Upper lobe of right lung (tissue), 1 donor: ENCODE results near the gene APOO. TPM values are rescaled to one million over a fixed set of nuclear protein-coding genes. Genes with fewer than 3 reads are reported as not detected.

Experiments used
- ATAC-seq: fragments of 200-7000 bp; cut with Tn5 transposase; one replicate; pipeline ENCODE4 v1.9.1; 2020; ENCODE audit warnings: mild to moderate bottlenecking, moderate library complexity
- DNase-seq: peaks from one replicate; pipeline ENCODE4 v3.0.0-alpha.2; 2020
- H3K27ac ChIP-seq: fragments of 200-600 bp; one replicate; pipeline ENCODE4 v1.8.0; 2022
- H3K27me3 ChIP-seq: fragments of 200-600 bp; one replicate; pipeline ENCODE4 v1.8.0; 2022; ENCODE audit warnings: mild to moderate bottlenecking
- H3K36me3 ChIP-seq: fragments of 200-600 bp; one replicate; pipeline ENCODE4 v1.8.0; 2022
- H3K4me1 ChIP-seq: fragments of 200-600 bp; one replicate; pipeline ENCODE4 v1.8.0; 2022
- H3K4me3 ChIP-seq: fragments of 200-600 bp; one replicate; pipeline ENCODE4 v1.8.0; 2022; ENCODE audit warnings: mild to moderate bottlenecking
- H3K9me3 ChIP-seq: fragments of 200-600 bp; one replicate; pipeline ENCODE4 v1.8.0; 2022
- CTCF ChIP-seq: fragments of 200-600 bp; IDR thresholded peaks from one replicate; pipeline ENCODE4 v1.8.0; 2022; ENCODE audit warnings: antibody characterized with exemption
- intact Hi-C: fragments of 100-400 bp; cut with DNase I; formaldehyde crosslinking; loops from one replicate; pipeline ENCODE4 v1.11.0; 2022
- total RNA-seq: library from RNA; stranded (reverse); fragmentation: NEBNext Ultra II Directional; extraction: Animal tissue kit (Norgen Biotek cat#: 25700); gene quantifications from one replicate; pipeline ENCODE4 v1.2.1, GENCODE V29; 2021
- donor health status: DM: no; HTN: yes; CAD: no; lungs with severe emphysema.

APOO gene
- total RNA-seq, 1 donor from 2014 or later: 12.0 TPM

GRCh38 chrX:23855569-23855968, 52.2 kb downstream of the APOO start:
- Histone ChIP-seq H3K36me3 (no peaks in the 10 kb centered on the region), H3K9me3 (no peaks in the 10 kb centered on the region), H3K27me3 (no peaks in the 10 kb centered on the region), H3K4me3 (no peak overlapping the region), H3K4me1 (no peaks in the 10 kb centered on the region), H3K27ac (no peak overlapping the region)
- intact Hi-C loops: no loop called here
- DNase-seq (no peak), ATAC-seq (peak; percentile 62)
- TF ChIP-seq CTCF: no peak

- H3K9me3 ChIP-seq: no peaks in the 10 kb centered on the region
- intact Hi-C loops: no loop called here
- H3K4me1 ChIP-seq: no peaks in the 10 kb centered on the region
- no peaks in the 10 kb centered on the region for H3K36me3 ChIP-seq
- no peak overlapping the region for H3K27ac ChIP-seq
- ATAC-seq (no peak), DNase-seq (peak; percentile 56)
- H3K27me3 ChIP-seq: no peaks in the 10 kb centered on the region
- no peak overlapping the region for H3K4me3 ChIP-seq
- TF ChIP-seq CTCF: no peak
Observed at GRCh38 chrX:23854945-23855344, 52.8 kb downstream of the APOO start.

- ATAC-seq (no peak), DNase-seq (no peak)
- intact Hi-C loops: no loop called here
- no peaks in the 10 kb centered on the region for H3K27me3 ChIP-seq
- H3K27ac ChIP-seq: no peak overlapping the region
- no peak for TF ChIP-seq CTCF
- H3K4me3 ChIP-seq: no peak overlapping the region
- no peaks in the 10 kb centered on the region for H3K4me1 ChIP-seq
- no peaks in the 10 kb centered on the region for H3K9me3 ChIP-seq
- H3K36me3 ChIP-seq: no peaks in the 10 kb centered on the region
Observed at GRCh38 chrX:23854122-23854521, 53.6 kb downstream of the APOO start.

- Histone ChIP-seq H3K36me3 (no peaks in the 10 kb centered on the region), H3K9me3 (no peaks in the 10 kb centered on the region), H3K27me3 (no peaks in the 10 kb centered on the region), H3K27ac (no peak overlapping the region), H3K4me1 (no peaks in the 10 kb centered on the region), H3K4me3 (no peak overlapping the region)
- TF ChIP-seq CTCF: no peak
- DNase-seq (no peak), ATAC-seq (no peak)
- intact Hi-C loops: no loop called here
Observed at GRCh38 chrX:23851544-23851943, 56.2 kb downstream of the APOO start.

GRCh38 chrX:23849241-23849640, 58.5 kb downstream of the APOO start:
- DNase-seq (no peak), ATAC-seq (no peak)
- no peak for TF ChIP-seq CTCF
- Histone ChIP-seq H3K4me3 (no peak overlapping the region), H3K27me3 (no peaks in the 10 kb centered on the region), H3K36me3 (no peaks in the 10 kb centered on the region), H3K27ac (no peak overlapping the region), H3K9me3 (no peaks in the 10 kb centered on the region), H3K4me1 (no peaks in the 10 kb centered on the region)
- intact Hi-C loops: no loop called here

- Histone ChIP-seq H3K4me1 (no peaks in the 10 kb centered on the region), H3K4me3 (no peak overlapping the region), H3K36me3 (no peaks in the 10 kb centered on the region), H3K9me3 (no peaks in the 10 kb centered on the region), H3K27me3 (no peaks in the 10 kb centered on the region), H3K27ac (peak overlapping the region; percentile 58)
- intact Hi-C loops: no loop called here
- ATAC-seq (peak; percentile 55), DNase-seq (no peak)
- TF ChIP-seq CTCF: no peak
Observed at GRCh38 chrX:23845351-23845817, 62.4 kb downstream of the APOO start.
